T1000 (cell line): ENCODE measurements around the gene SCARB1.

ENCODE experiments used
- DNase-seq: peaks from one replicate; lab custom pipeline; 2025; ENCODE audit warnings: mixed read lengths; lab: John Stamatoyannopoulos, UW

SCARB1 gene

DNA sequence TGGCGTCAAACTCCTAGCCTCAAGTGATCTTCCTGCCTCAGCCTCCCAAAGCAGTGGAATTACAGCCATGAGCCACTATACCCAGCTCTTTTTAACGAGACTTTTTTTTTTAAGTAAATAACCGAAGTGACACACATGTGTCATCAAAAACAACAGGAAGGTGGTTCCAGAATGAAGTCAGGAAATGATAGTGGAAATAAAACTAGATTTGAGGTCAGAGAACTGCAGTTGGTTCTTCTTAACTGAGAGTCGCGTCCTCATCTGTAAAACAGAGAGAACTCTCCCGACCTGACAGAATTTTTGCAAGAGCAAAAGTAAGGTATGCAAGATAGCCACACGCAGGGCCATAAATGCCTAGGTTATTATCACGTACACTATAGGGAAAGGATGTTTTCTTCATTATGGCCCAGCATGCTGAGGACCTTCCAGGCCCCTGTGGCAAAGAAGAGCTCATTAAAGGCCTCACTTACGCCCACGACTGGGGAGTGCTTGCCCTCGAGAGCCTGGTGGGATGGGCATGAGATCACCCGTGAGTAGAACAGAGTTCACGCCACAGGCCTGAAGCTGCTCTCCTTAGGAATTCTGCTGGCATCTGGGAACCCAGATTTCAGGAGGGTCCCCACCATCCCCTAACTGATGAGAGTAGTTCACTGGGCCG, 67.2 kb downstream of the SCARB1 start:
- no peak for DNase-seq

DNA sequence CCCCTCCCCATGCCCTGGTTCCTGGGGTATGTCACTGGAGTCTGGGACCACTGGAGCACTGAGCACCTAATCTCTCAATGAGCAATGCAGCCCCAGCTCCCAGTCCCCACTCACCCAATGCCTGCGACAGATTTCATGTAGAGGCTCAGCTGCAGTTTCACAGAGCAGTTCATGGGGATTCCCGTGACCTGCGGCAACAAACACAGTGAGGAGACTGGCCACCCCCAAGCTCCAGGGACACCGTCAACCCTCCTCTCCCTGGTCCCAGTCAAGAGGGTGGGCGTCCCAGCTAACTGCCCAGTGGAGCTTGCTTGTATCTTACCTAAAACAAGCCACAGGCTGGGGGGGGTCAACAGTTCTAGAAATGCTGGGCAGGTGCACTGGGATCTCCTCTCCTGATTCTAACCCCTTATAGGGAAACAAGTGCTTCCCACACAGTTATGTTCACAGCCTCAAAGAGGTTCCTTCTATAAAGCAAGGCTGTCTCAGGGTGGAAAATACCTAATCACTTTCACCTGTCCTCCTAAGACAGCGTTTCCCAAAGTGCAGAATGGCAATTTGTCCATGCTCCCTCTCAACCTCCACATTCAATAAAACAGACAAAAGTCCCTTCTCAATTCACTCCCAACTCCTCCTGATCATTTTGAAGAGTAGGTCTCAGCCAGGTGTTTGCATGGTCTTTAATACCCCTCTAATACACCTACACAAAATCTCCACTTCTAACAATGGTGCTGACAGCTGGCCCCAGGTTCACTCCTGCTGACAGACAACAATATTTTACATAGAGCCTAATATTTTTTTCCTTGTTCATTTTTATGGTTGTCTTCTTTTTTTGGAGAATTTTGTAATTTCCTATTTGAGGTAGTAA, 68.3 kb downstream of the SCARB1 start:
- no peak for DNase-seq

DNA sequence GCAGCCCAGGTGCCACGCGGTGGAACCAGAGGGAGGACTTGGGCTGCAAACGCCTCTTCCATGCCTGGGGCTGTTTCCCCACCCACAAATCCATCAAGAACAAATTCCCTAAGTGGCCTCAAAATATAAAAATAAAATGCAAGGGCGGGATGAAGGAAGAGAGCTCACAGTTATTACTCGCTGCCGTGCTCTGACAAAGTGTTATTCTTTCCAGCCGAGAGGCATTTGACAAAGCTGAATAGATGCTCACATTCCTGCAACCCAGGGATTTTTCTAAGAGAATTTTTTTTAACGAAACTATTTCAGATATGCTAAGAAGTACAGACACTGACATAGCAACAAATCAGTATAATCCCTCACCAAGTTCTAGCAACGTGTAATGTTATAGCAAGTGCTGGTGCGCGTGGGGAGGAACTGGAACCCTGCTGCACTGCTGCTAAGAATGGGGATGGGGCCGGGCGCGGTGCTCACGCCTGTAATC, 70.7 kb downstream of the SCARB1 start:
- DNase-seq: no peak

DNA sequence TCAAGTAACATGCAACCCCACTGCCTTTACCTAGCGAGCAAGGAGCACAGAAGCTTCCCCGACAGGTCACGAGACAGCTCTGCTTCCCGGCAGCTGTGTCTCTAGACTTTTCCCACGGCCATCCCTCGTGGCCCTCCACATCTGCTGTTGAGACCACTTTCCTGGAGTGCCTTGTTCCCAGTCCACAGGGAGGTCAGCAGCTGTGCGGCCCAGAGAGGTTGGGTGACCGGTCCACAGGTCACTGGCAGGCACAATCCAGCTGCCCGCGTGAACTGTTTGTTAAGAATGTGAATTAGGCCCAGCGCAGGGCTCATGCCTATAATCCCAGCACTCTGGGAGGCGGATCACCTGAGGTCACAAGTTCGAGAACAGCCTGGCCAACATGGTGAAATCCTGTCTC, 71.5 kb downstream of the SCARB1 start:
- DNase-seq: no peak

DNA sequence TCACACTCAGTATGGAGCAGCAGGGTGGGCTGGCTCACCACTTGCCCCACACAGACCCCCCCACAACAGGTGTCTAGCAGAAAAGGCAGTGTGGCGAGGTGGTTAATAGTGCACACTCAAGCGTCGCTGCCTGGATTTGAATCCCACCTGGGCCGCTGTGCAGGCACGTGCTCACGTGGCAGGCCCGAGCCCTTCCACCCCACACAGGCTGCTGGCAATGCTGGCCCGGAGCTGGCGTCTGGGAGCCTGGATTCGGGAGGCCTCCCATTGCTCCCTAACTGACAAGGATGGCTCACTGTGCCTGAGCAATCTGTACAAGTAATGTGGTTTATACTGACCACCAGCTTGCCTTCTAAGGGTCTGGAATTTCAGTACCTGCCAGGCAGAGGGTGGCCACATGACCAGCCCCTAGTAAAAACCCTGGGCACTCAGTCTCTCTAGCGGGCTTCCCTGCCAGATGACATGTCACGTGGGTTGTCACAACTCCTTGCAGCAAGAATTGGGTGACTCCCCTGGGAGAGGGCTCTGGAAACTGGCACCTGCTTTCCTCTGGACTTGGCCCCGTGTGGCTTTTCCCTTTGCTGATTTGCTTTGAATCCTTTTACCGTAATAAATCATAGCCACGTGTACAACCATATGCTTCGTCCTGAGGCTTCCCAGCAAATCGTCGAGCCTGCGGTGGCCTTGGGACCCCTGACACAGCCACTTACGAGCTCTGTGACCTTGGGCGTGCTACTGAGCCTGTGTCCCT, 72.8 kb downstream of the SCARB1 start:
- DNase-seq: no peak

DNA sequence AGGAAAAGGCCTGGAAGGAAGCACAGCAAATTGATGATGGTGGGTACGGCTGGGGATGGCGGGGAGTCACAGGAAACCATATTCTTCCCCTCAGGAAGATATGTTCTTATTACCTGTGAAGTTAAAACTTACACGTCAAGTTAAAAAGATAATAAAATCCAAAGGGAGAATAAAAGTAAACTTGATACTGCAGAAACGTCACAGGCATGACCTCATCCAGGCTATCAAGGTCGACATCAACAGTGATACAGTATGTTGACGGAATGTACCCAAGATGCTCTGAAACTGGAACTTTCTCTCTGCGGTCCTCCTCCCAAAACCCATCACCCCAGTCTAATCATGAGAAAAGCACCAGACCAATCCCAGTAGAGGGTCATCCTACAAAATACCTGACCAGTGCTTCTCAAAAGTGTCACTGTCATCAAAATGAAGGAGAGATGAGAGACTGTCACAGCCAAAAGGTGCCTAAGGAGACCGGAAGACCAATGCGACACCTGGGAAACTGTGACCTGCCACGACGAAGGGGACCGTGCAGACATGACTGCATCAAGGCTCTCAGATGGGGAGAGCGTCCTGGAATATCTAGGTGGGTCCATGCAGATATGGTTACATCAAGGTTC, 74.6 kb downstream of the SCARB1 start:
- no peak for DNase-seq

DNA sequence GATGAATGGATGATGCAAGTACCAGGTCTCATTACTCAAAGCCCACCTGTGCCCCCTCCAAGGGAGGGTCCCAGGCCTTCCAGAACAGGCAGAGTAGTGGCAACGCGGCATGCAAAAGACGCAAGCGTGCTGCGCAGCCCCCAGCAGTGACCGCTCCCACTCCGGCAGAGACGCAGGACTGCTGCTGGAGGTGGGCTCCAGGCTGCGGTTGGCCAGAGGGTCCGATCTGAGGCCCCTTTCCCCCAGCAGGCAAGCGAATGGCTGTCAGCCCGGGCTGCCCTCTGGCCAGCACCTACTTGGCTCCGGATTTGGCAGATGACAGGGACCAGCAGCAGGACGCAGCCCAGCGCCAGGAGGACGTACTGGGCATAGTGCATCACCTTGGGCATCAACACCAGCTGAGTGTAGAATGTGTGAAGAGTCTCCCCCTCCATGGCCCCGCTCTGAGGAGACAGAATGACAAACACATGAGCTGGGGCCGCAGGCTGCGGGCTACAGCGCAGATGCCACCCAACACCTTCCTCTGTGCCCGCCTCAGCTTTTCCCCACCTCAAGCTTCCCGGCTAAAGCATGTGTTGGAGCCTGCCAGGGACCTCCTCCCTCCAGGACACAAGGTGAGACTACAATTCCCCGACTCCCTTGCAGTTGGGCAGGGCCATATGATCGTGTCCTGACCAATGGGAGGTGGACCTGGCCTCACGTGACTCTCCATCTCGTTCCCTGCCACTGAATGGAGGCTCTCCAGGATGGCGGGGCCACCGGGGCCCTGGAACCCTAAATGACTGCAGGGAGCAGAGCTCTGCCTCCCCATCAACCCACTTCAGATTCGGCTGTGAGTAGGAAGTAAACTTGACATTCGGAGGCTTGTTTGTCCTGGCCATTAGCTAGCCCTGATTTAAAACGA, 77.4 kb downstream of the SCARB1 start:
- no peak for DNase-seq

DNA sequence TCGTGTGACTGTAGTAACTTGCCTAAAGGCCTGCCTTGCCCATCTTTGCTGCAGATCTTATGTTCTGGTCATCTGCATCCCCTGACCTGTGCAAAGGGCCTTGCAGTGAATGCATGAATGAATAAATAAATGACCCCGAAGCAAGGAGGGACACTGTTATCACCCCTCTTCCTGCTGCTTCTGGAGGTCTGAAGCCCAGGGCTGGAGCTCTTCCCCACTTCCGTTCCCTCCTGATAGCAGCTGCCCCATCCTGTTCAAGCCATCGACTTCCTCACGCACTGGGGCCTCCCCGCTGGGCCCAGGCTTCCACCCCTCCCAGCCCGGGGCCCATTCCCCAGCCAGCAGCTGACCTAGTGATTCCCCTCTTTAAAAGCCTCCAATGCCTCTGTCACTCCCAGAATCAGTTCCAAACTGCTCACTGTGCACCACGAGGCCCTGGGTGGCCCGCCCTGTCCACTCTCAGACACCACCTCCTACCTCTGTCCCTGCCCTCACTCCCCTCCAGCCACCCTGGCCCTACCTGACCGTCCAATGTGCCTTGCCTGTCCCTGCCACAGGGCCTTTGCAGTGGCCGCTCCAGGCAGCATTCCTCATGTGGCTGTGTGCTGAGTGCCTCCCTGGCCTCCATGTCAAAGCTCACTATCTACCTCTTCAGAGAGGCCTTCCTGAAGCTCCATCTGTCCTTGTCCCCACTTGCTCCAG, 78.6 kb downstream of the SCARB1 start:
- DNase-seq: no peak

DNA sequence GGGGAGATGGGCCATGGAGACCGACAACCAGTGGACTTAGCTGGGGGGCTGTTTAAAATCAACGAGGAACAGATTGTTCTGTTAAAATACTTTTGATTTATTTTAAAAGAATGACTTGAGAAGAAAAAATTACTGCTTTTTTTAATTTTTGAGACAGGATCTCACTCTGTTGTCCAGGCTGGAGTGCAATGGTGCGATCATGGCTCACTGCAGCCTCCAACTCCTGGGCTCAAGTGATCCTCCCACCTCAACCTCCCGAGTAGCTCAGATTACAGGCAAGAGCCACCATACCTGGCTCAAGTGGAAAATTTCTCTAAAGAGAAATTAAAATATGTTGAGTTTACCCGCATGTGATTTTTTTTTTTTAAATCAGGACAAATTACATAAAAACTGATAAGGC, 80.6 kb downstream of the SCARB1 start:
- DNase-seq: no peak

DNA sequence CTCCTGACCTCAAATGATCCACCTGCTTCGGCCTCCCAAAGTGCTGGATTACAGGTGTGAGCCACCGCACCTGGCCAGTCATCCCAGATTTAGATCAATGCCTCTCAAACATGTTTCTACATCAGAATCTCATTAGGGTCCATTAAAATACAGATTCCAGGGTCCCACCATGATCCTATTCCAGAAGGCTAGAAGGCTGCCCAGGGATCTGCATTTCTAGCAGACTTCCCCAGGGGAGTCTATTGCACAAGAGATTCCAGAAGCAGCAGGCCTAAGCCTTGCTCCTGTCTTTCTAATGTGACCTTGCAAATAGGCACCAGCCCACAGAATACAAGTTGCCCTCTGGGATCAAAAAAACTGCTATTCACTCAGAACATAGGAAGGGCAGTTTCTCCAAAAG, 81.5 kb downstream of the SCARB1 start:
- DNase-seq: no peak

DNA sequence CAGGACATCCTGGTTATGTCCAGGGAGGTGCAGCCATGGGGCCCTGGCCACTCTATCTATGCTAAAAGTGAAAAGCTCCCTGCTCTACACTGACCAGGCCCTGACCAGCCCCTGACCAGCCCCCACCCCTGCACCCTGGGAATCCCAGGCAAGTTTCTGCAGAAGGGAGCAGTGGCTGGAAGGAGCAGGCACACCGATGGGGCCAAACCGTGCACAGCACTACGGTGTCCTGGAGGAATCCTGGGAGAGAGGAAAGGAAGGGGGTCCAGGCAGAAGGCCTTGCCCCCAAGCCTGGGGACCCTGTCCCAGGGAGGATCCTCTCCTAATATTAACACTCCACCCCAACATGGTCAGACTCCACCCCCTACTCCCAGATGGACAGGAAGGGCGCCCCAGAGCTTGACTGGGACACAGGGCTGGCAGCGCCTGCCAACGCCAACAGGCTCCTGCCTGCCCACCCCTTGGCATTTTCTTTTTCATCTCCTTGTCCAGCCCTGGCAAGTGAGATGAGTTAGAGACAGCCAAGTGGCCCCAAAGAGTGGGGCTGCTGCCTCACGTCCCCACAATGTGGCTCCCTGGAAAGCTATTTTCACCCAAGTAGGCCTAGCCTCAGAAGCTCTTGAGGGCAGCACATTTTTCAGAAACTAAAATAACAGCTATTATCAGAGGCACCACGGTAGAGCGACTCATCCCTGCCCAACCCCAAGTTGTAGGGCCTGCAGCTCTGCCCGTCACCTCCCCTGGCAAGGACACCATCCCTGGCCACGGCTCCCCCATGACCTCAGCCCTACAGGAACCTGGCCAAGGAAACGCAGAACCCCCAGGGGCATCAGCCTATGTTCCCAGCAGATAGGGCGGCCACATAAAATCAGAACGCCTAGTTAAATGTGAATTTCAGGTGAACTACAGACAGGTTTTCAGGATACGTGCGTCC, 82.6 kb downstream of the SCARB1 start:
- DNase-seq: no peak

DNA sequence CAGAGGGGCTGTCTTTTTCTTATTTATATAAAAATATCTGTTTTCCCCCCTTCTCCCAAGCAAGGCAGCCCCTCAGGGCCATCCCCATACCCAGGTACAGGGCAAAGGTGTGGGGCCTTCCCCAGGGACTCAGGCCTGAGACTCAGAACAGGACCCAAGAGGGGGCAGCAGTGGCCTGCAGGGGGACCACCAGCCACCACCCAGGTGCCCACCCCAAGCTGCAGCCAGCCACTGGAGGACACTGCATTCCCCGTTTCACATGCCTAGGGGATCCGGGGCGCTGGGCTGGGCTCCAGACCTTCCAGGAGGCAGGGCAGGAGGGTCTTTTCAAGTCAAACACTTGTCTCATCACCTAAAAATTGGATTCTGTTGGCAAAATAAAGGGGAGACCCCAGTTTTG, 83.3 kb downstream of the SCARB1 start:
- no peak for DNase-seq

DNA sequence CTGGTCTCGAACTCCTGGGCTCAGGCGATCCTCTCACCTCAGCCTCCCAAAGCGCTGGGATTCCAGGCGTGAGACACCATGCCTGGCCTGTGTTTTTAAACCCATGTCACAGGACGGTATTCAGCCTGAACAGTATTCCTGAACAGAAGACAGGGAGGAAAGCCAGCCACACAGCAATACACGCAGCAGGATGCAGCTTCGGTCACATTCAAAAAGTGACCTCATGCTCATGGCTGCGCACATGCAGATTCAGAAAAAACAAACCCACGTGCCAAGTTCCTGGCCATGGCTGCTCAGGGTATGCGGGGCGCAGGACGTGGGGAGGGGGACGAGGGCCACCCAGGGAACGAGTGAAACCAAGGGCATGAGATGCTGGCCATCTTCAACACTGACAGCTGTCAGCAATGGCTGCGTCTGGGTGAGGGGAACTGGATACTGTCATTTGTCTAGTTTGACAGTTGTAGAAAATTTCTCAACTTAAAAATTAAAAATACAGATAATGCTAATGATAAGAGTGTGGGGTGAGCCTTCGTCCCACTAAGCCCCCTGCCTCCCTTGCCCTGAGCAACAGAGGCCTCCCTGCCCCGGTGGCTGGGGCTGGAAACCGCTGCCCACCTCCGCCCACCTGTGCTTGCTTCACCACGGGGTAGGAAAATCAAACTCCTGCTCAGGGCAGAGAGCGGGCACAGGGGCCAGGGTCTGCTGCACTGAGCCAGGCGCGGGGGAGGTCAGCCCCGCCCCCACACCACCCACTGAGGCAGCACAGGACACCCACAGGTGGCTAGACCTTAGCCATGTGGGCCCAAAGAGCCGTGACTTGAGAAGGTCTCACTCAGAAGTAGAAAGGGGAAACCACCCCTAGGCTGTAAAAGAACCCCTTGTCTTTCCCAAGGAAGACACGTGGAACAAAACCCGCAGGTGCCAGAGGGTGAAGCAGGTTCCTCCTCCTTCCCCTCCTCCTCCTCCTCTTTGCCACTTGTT, 84.2 kb downstream of the SCARB1 start:
- no peak for DNase-seq

DNA sequence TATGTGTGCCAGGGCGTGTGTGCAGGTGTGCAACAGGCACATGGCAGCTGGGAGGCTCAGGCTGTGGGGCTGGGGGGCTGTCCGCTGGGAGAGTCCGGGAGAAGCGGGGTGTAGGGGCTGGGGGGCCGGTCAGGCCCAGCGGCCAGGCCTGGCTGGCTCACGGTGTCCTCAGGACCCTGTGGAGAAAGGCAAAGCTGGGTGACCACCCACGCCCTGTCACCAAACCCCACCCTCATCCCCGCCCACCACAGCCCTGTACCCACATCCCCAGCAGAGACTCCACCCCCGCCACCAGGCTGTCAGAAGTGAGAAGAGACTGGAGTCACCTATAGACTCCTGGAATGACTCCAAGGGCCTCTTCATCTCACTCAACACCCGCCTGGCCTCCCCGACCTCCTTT, 85.3 kb downstream of the SCARB1 start:
- no peak for DNase-seq

DNA sequence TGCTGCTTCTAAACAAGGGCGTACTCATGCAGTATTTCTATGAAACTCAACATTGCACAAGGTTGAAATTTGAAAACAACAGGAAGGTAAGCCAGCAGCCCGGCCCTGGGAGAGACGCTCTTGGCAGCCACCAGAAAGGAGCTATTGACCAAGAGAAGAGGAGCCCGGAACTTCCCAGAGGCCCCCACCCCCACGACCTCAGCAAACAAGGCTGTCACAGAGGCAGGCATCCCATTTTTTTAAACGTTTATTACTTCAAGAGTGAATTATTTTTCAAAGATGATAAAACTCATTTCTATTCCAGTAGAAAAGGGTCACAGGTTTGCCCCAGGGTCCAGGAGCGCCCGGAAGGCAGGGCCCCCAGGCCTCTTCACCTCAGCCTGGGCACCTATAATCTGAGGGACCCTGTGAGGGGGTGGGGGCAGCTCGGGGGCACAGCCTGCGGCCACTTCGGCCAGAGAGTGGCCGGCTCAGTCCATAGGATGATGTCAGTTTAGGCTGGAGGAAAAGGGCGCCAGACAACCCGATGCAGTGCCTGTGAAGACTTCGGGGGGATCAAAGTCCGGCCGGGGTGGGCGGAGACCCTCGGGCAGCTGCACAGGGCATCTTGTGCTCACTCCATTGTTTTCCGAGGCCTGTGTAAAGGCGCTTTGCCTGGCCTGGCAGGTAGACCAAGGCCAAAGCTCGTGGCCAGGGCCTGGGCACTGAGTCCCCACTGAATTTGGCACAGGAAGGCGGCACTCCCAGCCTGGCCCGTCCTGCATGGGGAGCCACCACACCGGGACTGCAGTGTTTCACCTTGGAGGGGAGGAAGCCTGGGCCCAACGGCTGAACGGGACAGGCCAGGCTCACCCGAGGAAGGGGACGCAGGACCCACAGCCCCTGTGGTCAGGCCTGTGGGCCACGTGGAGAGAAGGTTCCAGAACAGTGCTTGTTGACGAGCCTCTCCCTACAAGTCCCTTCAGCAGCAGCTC, 86.0 kb downstream of the SCARB1 start:
- DNase-seq: no peak

DNA sequence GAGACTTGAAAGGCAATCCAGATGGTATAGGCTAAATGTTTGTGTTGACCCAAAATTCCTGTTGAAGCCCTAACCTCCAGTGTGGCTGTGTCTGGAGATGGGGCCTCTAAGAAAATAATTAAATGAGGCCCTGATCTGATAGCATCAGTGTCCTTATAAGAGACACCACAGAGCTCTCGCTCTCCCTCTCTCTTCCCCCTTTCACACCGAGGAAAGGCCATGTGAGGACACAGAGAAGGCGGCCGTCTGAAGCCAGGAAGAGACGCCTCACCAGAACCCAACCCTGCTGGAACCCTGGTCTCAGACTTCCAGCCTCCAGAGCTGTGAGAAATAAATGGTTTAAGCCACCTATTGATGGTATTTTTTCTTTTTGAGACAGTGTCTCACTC, 87.5 kb downstream of the SCARB1 start:
- no peak for DNase-seq
